Activated naive CD4-positive, alpha-beta T cell treated with anti-CD3 and anti-CD28 coated beads, Interleukin-2, amount 50 U/mL, for 72 hours (primary cell): ENCODE data around the gene SMIM1. TPM values are rescaled to one million over a fixed set of nuclear protein-coding genes. Genes with fewer than 3 reads are reported as not detected.
A peak's percentile ranks its signal among the peaks of the same experiment; 100 is the strongest.

ENCODE experiments used
- ATAC-seq, 2 donors: fragments of 150-1000 bp; cut with Tn5 transposase; 2 replicates each; pipeline ENCODE4 v1.10.0; 2021; ENCODE audit warnings: mild to moderate bottlenecking in 2 of 2, moderate library complexity in 2 of 2
- DNase-seq, 2 donors: peaks; one replicate each; pipeline ENCODE4 v3.0.0; 2021 to 2022; ENCODE audit warnings: low spot score in 2 of 2
- H3K27ac Mint-ChIP-seq, 2 donors: one replicate each; pipeline ENCODE4 v1.8.0; 2022; ENCODE audit warnings: mild to moderate bottlenecking in 2 of 2, mixed read lengths in 2 of 2
- H3K36me3 Mint-ChIP-seq, 2 donors: one replicate each; pipeline ENCODE4 v1.8.0; 2022; ENCODE audit warnings: mixed read lengths in 2 of 2
- H3K9me3 Mint-ChIP-seq, 2 donors: one replicate each; pipeline ENCODE4 v1.8.0; 2022; ENCODE audit warnings: mixed read lengths in 2 of 2
- total RNA-seq, 2 donors: library from RNA; stranded (reverse); gene quantifications; one replicate each; pipeline ENCODE4 v1.2.3, GENCODE V29; 2022

The SMIM1 gene
- total RNA-seq, 2 donors from 2014 or later = 1.0 to 2.7 TPM

DNA sequence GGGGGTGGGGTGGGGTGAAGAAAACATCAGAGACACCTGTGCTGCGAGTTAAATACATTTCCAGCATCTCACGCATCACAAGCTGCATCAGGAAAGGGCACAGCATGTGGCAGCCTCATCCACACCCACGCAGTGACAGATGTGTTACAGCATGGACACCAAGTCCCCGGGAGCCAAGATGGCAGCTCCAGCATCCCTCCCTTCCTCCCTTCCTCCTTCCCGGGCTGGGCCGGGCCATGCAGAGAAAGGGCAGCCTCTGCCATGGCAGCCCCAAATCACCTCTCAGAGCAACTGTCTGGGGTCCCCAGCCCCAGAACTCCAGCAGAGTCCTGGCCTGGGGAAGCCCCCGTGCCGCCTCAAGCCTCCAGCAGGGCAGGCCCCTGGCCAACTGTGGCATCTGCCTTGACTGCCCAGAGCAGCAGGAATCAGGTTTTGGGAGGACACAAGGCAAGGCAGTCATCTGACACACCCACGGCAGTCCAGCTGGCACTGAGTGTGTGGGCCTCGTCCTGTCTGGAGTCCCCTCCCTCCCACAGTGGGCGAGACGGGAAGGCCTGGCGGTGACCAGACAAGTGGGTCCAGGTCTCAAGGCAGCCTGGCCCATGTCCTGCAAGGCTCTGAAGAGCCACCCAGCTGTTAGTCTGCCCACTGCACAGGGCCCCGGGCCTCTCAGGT, 6.2 kb downstream of the SMIM1 start:
- no peaks in the 10 kb centered on the region for H3K9me3 Mint-ChIP-seq
- ATAC-seq = no peak
- DNase-seq = no peak
- H3K36me3 Mint-ChIP-seq = peaks cover 6 to 12% of the 10 kb centered on the region in 2 donors
- no peak overlapping the region for H3K27ac Mint-ChIP-seq

DNA sequence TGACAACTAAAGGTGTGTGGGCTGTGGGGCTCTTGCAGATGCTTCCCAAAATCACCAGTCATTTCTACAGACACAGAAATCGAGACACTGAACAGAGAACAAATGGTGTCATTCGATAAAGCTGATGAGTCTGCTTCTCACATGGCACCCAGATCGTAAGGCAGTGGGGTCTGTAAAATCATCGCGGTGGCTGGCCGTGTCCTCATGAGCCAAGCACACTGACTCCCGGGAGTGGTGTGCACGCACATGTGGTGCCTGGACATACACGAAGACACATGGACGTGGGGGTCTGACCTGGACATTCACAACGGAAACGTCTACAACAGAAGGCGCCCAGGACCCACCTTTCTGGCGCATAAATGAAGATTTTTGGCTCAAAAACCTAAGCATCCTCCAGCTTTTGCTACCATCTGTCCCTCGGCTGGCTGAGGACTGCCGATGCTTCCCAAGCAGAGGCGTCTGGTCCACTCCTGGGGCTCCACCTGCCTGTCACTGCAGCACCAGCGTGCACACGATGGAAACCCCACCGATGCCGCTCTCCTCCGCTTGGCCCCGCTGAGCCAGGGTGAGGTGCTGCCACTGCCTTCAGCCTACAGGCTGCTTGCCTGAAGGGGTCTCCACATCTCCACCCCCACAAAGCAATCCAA, 6.8 kb downstream of the SMIM1 start:
- Mint-ChIP-seq H3K9me3 (no peaks in the 10 kb centered on the region), H3K27ac (no peak overlapping the region), H3K36me3 (peaks cover 6 to 12% of the 10 kb centered on the region in 2 donors)
- DNase-seq (no peak), ATAC-seq (no peak)

DNA sequence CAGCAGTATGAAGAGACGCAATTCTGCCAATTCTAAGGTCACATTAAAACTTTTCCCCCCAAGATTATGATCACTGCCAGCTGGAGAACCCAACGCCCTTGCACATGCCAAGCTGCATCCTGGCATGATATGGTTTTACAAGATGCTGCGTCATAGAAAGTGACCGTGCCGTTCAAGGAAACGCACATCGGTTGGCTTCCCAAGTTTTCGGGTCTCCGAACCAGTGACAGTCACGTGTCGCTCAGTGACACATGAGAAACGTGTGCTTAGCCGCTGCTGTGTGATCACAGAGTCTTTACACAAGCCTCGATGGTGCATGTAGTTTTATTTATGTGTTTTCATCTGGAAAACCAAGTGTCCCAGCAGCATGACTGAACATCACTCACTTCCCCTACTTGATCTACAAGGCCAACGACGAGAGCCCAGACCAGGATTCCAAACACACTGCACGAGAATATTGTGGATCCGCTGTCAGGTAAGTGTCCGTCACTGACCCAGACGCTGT, 7.4 kb downstream of the SMIM1 start:
- H3K36me3 Mint-ChIP-seq = peaks cover 6 to 12% of the 10 kb centered on the region in 2 donors

DNA sequence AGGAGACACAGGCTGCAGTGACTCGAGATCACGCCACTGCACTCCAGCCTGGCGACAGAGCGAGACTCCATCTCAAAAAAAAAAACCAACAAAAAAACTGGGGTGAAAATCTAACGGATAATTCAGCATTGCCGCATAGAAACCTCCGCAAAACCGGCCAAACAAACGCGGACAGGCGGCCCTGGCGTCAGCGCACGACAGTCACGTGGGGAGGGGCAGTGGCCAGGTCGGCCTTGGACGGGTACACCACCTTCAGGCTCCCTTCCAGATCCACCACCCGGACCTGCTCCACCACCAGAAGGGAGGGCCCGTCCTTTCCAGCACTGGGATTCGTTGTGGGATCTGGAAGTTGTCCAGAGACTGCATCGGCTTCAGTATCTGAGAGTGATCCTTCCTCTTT, 8.4 kb downstream of the SMIM1 start:
- H3K27ac Mint-ChIP-seq = no peak overlapping the region
- no peaks in the 10 kb centered on the region for H3K9me3 Mint-ChIP-seq
- no peak for DNase-seq
- H3K36me3 Mint-ChIP-seq = peaks cover 6 to 12% of the 10 kb centered on the region in 2 donors
- no peak for ATAC-seq

More for the DNA sequence above, 7.4 kb downstream of the SMIM1 start:
- ATAC-seq (no peak), DNase-seq (no peak)
- Mint-ChIP-seq H3K9me3 (no peaks in the 10 kb centered on the region), H3K27ac (peak overlapping the region in 1 of 2 donors; percentile 6)

DNA sequence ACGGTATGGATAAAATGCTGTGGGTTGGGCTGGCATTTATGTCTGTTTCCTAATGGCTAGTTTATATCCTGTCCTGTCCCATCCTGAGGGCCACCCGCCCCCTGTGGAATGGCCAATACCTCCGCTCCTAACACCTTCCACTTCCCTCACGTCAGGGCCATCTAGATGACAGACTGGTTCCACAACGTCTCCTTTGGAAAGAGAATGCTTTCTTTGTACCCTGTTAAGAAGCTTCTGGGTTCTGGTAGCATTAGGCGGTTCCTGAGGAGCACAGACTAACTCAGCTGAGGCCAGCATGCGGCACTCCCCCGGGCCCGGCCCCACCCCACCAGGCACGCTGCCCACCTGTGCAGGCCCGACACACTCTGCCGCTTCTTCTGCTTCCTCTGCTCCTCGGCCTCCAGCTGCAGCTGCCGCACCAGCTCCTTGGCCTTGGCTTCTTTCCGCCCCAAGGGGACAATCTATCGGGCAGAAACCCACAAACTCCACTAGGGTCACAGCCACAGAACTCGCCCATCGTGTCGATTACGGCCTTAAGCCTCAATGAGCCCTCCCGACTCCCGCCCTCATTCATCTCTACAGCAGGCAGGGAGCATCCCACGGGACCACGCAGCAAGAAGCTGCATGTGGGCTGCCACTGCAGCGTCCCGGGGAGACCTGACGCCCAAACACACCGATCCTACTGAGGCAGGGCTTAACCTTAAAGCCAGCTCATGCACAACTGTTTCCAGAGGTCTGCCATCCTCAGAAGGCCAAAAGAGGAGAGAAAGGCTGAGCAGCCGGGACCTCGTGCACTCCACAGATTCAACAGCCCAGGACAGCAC, 11.3 kb downstream of the SMIM1 start:
- Mint-ChIP-seq H3K36me3 (peaks cover 10 to 16% of the 10 kb centered on the region in 2 donors), H3K27ac (no peak overlapping the region), H3K9me3 (no peaks in the 10 kb centered on the region)
- DNase-seq (no peak), ATAC-seq (no peak)

DNA sequence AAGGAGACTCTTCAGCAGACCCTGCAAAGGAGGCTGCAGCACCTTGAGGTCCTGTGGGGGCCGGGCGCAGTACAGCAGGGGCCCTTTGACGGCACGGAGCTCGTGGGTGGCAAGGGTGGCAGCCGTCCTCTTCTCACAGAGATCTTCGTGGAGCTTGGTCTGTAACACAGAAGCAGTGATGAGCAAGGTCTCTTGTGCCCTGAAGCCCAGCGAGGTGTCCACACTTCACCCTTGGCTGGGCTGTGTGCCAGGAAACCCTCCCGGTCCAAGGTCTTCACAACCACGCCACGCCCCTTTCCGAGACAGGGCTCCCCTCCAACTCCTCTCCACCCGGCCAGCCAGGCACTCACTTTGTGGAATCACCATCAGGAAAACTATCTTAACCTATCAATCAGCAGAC, 12.5 kb downstream of the SMIM1 start:
- DNase-seq = no peak
- H3K9me3 Mint-ChIP-seq = no peaks in the 10 kb centered on the region
- no peak for ATAC-seq
- H3K36me3 Mint-ChIP-seq = peaks cover 9 to 14% of the 10 kb centered on the region in 2 donors
- no peak overlapping the region for H3K27ac Mint-ChIP-seq

DNA sequence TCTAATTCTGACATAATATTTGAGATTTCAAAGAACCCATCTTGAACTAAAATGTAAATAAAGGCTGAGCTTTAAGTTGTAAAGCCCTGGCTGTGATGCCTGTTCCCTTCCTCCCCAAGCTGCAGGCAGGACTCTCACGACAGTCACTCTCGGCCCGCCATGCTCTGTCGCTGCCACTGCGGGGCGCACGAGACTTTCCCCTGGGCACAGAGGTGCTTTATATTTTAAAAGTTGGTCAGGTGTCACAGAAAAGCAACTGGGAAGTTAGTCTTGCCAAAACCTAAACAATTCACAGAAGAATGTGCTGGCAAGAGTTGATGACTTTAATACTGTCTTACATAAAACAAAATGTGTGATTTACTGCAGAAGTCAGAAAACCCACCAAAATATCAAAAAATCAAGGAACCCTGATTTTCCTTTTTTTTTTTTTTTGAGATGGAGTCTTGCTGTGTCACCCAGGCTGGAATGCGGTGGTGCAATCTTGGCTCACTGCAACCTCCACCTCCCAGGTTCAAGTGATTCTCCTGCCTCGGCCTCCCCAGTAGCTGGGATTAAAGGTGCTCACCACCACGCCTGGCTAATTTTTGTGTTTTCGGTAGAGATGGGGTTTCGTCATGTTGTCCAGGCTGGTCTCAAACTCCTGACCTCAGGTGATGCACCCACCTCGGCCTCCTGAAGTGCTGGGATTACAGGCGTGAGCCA, 13.1 kb downstream of the SMIM1 start:
- no peak for DNase-seq
- peaks cover 4 to 9% of the 10 kb centered on the region in 2 donors for H3K36me3 Mint-ChIP-seq

DNA sequence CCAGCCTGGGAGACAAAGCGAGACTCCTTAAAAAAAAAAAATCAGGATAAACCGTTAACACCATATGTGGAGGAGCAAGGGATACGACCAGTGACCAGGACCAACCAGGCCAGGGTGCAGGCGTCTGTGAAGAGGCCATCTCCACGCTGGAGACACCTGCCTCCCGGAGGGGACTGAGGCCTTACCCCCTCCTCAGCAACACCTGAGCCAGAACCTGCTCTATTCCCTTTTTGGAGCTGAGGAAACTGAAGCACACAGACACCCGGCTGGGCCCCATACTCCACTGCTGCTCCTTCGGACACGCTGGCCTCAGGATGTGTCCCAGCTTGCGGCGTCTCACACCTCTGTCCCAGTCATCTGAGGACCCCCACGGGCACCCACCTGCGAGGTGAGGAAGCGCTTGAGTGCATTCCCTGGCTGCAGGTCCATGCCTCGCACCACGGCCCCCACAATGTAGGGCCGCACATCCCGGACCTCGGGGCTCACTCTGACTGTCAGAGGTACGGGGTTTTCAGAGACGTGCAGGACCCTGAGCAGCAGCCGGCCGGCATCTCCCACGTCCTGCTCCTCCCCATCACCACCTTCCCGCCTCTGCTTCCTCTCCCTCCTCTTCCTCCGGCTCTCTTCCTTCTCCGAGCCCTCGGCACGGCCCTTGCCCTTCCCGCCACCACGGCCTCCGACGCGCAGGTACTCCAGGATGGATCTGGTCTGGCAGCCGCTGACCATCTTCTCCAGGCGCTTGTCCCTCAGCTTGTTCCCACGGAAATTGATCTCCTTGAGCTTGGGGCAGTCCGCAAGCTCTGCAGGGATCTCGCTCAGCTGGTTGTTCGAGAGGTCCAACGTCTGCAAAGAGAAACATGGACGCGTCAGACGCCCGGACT, 14.2 kb downstream of the SMIM1 start:
- ATAC-seq (no peak), DNase-seq (no peak)
- no peaks in the 10 kb centered on the region for H3K9me3 Mint-ChIP-seq
- H3K27ac Mint-ChIP-seq = peak overlapping the region; percentile 50 to 89
- peaks cover 4 to 5% of the 10 kb centered on the region in 2 donors for H3K36me3 Mint-ChIP-seq

More for the DNA sequence above, 13.1 kb downstream of the SMIM1 start:
- no peaks in the 10 kb centered on the region for H3K9me3 Mint-ChIP-seq
- ATAC-seq = no peak
- H3K27ac Mint-ChIP-seq = no peak overlapping the region

DNA sequence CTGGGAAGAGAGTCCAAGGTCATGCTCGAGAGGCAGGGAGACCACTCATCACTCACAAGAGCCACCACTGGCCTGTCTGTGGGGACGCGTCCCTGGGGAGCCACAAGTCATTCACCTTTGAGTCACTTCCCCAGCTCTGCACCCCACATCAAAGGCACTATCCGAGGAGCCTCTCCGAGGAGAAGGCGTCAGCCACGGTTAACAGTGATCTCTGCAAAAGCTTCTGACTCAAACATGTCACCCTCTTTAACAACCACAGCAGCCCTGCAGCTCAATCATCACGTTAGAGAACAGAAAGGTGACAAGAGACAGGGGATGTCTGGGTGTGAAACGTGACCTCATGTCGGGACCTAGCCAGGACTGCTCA, 14.8 kb downstream of the SMIM1 start:
- ATAC-seq (peak; percentile 97), DNase-seq (peak; percentile 55 to 73)

DNA sequence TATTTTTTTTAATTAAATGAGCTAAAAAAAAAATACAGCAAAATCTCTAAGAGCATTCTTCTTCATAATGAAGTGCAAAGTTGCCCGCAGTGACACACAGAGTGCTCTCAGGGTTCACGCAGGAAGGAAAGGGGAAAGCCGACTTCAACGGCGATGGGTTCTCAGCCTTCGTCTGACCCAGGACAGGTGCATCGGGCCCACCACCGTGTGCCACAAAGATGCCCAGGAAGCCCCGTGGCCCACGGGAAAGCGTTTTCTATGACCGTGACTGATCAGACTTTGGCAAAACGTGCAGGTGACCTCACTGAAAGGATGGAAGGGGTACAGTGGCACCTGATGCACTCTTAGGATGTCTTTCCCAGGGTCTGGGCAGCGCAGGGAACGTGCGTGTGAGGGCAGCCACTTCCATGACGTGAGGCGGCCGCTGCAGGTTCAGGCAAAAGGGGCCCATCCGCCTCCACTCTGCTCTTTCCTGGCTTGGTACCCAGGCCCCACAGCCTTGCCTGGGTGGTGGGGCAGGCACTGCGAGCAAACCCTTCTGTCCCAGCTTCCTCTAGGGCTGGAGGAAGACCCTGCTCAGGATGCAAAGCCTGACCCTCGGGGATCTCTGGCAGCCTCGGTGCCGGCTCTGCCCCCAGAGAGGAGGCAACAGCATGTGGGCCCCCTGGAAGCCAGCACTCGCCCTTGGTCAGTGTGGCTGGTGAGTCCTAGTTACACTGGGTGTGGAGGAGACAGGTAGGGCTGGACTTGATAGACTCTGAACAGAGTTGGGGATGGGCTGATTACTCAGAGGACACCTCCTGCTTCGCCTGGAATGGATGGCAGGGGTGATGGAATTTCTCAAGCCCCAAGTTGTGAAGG, 15.4 kb downstream of the SMIM1 start:
- no peaks in the 10 kb centered on the region for H3K9me3 Mint-ChIP-seq
- ATAC-seq = peak in 1 of 2 donors; percentile 14
- peaks cover 4 to 5% of the 10 kb centered on the region in 2 donors for H3K36me3 Mint-ChIP-seq
- no peak for DNase-seq
- H3K27ac Mint-ChIP-seq = peak overlapping the region; percentile 75 to 89

More for the DNA sequence above, 14.8 kb downstream of the SMIM1 start:
- H3K9me3 Mint-ChIP-seq = no peaks in the 10 kb centered on the region
- peak overlapping the region; percentile 75 to 89 for H3K27ac Mint-ChIP-seq
- peaks cover 4 to 5% of the 10 kb centered on the region in 2 donors for H3K36me3 Mint-ChIP-seq

DNA sequence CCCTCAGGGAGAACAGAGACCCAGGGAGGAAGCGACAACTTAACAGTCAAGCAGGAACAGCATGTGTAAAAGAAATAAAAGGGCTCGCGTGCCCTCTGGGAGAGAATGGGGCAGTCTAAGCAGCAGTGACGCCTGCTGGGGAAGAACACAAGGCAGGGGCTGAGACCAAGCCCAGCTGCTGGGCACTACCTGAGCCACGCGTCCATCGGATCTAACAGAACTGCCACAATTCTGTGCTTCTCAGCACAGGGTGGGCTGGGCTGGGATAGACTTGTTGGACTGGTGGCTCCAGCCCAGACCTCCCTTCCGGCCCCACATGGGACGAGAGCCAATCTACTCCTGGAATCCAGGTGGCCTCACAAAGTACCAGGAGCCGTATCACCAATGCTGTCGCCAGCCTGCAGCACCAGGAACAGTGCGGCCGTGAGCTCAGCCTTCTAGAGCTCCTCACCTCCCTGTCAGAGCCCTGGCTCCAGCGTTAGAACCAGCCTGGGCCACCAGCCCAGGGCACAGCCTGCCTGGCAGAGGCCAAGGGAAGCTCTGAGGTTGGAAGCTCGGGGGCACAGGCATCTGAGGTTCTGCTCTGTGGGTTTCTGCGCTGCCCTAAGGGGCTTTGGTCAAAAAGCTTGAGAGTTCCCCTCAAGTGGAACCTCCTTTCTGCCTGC, 16.3 kb downstream of the SMIM1 start:
- H3K27ac Mint-ChIP-seq = peak overlapping the region; percentile 75 to 89
- no peak for DNase-seq
- ATAC-seq = no peak
- peaks cover 4 to 5% of the 10 kb centered on the region in 2 donors for H3K36me3 Mint-ChIP-seq
- H3K9me3 Mint-ChIP-seq = no peaks in the 10 kb centered on the region

DNA sequence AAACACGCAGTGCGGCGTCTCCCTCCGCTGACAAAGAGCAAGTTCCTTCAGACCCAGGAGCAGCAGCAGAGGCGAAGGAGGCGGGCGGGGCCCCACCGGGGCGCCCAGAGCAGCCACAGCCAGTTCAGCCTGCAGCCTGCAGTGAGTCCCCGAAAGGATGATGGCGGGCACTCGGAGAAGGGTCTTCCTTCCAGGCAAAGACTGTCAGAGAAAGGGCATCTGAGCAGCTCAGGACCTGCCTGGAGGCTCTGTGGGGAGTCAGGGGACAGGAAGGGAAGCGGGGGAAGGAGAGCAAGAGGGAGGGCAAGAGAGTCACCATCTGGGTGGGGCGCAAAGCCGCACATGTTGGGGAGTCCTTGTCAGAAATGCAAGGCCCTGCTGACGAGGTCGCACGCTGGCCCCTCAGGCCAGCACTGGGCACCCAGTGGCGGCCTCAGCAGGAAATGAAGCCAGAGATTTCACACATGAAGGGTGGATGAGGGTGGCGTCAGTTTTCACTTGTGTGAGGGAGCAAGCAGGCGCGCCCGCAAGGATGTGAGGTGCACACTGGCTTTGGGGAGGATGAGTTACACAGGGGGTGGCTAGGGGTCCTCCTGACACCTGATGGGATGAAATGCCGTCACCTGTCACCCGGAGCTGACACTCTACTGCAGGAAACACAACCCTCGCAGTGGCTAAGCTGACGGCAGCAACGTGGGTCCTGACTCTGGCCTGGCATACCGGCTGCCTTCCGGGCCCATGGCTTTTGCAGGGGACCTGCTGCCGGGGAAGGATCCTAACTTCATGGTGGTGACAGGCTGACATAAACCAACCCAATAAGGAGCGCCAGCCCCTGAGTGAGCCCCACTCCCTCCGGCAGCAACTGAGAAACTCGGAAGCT, 17.1 kb downstream of the SMIM1 start:
- Mint-ChIP-seq H3K9me3 (no peaks in the 10 kb centered on the region), H3K27ac (peak overlapping the region in 1 of 2 donors; percentile 55), H3K36me3 (peaks cover 4 to 5% of the 10 kb centered on the region in 2 donors)
- DNase-seq (no peak), ATAC-seq (no peak)

DNA sequence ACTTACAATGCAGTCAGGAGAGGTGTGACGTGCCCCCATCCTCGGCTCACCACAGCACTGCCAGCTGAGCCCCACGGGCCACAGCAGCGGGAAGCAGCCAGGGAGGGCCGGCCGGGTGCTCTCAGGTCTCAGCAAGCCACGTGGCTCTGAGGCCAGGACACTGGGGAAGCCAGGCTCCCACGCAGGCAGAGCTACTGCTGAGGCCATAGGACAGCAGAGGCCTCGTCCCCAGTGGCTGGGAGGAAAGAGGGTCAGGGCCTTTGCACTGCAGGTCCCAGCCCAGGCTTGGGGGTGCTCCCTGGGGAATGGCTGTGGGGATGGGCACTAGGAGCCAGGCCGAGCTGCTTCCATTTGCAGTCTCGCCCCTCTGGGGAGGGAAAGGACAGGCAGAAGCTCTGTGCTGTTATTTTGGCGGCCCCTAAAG, 18.0 kb downstream of the SMIM1 start:
- no peak for ATAC-seq
- no peaks in the 10 kb centered on the region for H3K9me3 Mint-ChIP-seq

More for the DNA sequence above, 18.0 kb downstream of the SMIM1 start:
- no peak for DNase-seq
- Mint-ChIP-seq H3K36me3 (peaks cover 9 to 10% of the 10 kb centered on the region in 2 donors), H3K27ac (no peak overlapping the region)
